ENCODE measurements around the gene DRICH1.

- no peak for TF ChIP-seq RAD21 (IDR thresholded peaks at IDR 0.05 in 1 of 2, conservative IDR thresholded peaks at IDR 0.05 in 1 of 2; ENCODE audit: low read depth in 2 of 2, low read length in 2 of 2)
- TF ChIP-seq SRF (IDR thresholded peaks at IDR 0.05; ENCODE audit: low read depth, low read length): no peak
- TF ChIP-seq EZH2 (IDR thresholded peaks at IDR 0.05; ENCODE audit: low read depth, low read length, severe bottlenecking): no peak
- TF ChIP-seq MAX (IDR thresholded peaks at IDR 0.05): no peak
- TF ChIP-seq POLR2A (IDR thresholded peaks at IDR 0.05; ENCODE audit: control extremely low read depth in 1 of 2, low read depth in 2 of 2, low read length in 2 of 2): no peak
These were observed 65.2 kb downstream of the DRICH1 start for GRCh38 chr22:23566705-23567475.

Measured in H1 (cell line).